Measurements from ENCODE around the gene HSPA2. TPM values are rescaled to one million over a fixed set of nuclear protein-coding genes. Genes with fewer than 3 reads are reported as not detected.
A peak's percentile ranks its signal among the peaks of the same experiment; 100 is the strongest.

The HSPA2 gene
- total and polyA plus RNA-seq, 7 donors = 4.1 to 180 (median 53.8) TPM

DNA sequence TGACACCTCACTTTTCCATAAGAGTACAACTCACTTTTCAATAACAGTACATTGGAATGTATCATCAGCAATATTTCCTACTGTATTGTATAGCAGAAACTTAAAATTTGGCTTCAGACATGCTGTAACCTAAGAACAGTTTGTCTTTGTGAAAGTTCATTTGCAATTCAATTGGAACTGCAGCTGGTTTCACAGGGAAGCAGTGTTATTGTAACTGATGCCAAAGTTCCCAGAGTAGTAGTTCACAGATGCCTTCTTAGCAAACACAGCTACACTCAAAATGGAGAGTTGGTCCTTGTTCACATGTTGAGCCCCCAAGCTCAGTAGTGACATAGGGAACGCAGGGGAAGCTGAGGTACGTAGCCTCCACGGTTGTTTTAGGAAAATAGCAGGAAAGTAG, 32.6 kb downstream of the HSPA2 start:
- Histone ChIP-seq H3K9me3 (no peaks in the 10 kb centered on the region), H3K27ac (peak overlapping the region; percentile 90), H3K4me3 (no peak overlapping the region), H3K27me3 (ENCODE audit: insufficient read depth in 3 of 3, low read length in 2 of 3) (no peaks in the 10 kb centered on the region), H3K4me1 (peaks cover 48% of the 10 kb centered on the region), H3K36me3 (ENCODE audit: insufficient read depth in 1 of 2, low read depth in 1 of 2) (no peaks in the 10 kb centered on the region)
- DNase-seq (no peak), ATAC-seq (peak in 1 of 4 donors; percentile 24)
- 55 to 81% (median 63%) methylated on average over 3 of the region's 3 CpGs for WGBS, 3 donors
- TF ChIP-seq CTCF (IDR thresholded peaks at IDR 0.05) = no peak
- intact Hi-C loops (cut with DNase I) = no loop called here

DNA sequence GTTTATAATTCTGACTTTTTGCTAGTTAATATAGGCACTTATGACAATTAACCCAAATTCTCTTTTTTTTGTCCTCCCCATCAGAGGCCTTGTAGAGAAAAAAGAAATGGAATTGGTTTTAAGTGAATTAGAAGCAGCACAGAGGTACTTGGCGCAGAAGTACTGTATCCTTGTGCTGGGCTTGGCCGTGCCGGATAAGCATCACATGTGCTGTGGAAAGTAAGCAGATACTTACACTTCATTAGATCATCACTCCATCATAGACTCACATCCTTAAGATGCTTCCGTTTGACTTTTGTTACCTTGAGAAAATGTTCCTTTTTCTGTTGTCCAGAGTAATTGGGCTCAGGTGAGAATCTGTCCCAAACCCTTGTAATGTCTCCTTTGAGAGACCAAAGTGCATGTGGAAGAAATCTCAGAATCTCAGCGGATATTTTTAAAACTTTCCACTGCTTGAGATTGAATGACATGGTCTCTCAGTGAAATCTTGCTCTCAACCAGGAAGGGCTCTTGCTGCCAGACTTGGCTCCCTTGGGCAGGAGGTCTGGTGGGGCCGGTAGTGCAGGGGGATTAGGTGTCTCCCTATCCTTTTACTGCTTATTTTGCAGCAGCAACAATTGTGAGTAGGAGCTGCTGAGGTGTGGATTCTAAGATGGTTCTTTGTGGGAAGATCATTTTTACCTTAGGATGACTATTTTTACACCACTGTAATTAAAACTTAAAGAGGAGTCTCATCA, 34.0 kb downstream of the HSPA2 start:
- peaks cover 34% of the 10 kb centered on the region for H3K4me1 ChIP-seq
- no peaks in the 10 kb centered on the region for H3K9me3 ChIP-seq
- intact Hi-C loops (cut with DNase I) = loop anchor here in 1 of 2 donors (5.0 kb wide), 1 partner anchor 32 kb away; the partner anchor contains the start of gene HSPA2
- H3K27ac ChIP-seq = peak overlapping the region; percentile 90
- 30 to 52% (median 32%) methylated on average over 6 of the region's 6 CpGs for WGBS, 3 donors
- no peaks in the 10 kb centered on the region for H3K36me3 ChIP-seq (ENCODE audit: insufficient read depth in 1 of 2, low read depth in 1 of 2)
- TF ChIP-seq CTCF (IDR thresholded peaks at IDR 0.05) = no peak
- DNase-seq = peak in 1 of 2 donors; percentile 76
- ATAC-seq = peak; percentile 78 to 94 (median 88)
- H3K27me3 ChIP-seq (ENCODE audit: insufficient read depth in 3 of 3, low read length in 2 of 3) = no peaks in the 10 kb centered on the region
- peak overlapping the region; percentile 34 for H3K4me3 ChIP-seq

DNA sequence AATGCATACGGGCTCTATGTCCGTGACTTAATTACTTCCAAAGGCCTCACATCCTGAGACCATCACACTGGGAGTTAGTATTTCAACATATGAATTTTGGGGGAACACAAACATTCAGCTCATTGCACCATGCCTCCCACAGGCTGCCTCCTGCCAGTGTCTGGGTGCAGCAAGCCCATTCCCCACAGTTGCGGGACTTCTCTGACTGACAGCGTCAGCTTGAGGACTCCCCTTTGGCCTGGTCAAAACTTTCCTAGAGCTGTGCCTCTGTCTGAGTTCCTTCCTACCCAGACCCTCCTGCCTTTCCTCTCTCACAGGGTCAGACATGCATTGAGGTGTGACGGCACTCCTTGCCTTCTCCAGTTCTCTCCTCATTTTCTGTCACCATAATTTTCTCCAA, 36.7 kb downstream of the HSPA2 start:
- peaks cover 37% of the 10 kb centered on the region for H3K4me1 ChIP-seq
- DNase-seq (no peak), ATAC-seq (no peak)
- no peak for TF ChIP-seq CTCF (IDR thresholded peaks at IDR 0.05)
- H3K4me3 ChIP-seq = no peak overlapping the region
- H3K9me3 ChIP-seq = no peaks in the 10 kb centered on the region
- H3K27ac ChIP-seq = no peak overlapping the region
- no peaks in the 10 kb centered on the region for H3K27me3 ChIP-seq (ENCODE audit: insufficient read depth in 3 of 3, low read length in 2 of 3)
- 79 to 98% (median 89%) methylated on average over 5 of the region's 5 CpGs for WGBS, 3 donors
- no peaks in the 10 kb centered on the region for H3K36me3 ChIP-seq (ENCODE audit: insufficient read depth in 1 of 2, low read depth in 1 of 2)
- intact Hi-C loops (cut with DNase I) = loop anchor here in 1 of 2 donors (5.0 kb wide), 1 partner anchor 35 kb away; the partner anchor contains the start of gene HSPA2

- no peak for ATAC-seq
Measured at GRCh38 chr14:64580467-64580866, 39.9 kb downstream of the HSPA2 start.

More at GRCh38 chr14:64580467-64580866, 39.9 kb downstream of the HSPA2 start:
- Histone ChIP-seq H3K4me3 (no peak overlapping the region), H3K27ac (peak overlapping the region; percentile 5), H3K36me3 (ENCODE audit: insufficient read depth in 1 of 2, low read depth in 1 of 2) (no peaks in the 10 kb centered on the region), H3K9me3 (no peaks in the 10 kb centered on the region), H3K27me3 (ENCODE audit: insufficient read depth in 3 of 3, low read length in 2 of 3) (no peaks in the 10 kb centered on the region), H3K4me1 (peaks cover 23% of the 10 kb centered on the region)
- 48 to 60% (median 57%) methylated on average over 7 of the region's 7 CpGs for WGBS, 3 donors
- no peak for TF ChIP-seq CTCF (IDR thresholded peaks at IDR 0.05)
- intact Hi-C loops (cut with DNase I) = no loop called here
- no peak for DNase-seq

All from psoas muscle (tissue), 8 donors.